Neuron (in vitro differentiated cells): Measurements from ENCODE around the gene GPRIN1.

Source experiments
- H2AFZ ChIP-seq: one replicate; pipeline ENCODE4 v1.6.1; 2013; ENCODE audit warnings: low read depth, mild to moderate bottlenecking, inconsistent platforms, low read length, moderate library complexity
- H3K27me3 ChIP-seq: one replicate; pipeline ENCODE4 v1.6.1; 2013; ENCODE audit warnings: low read length; ENCODE audit not compliant: insufficient read depth
- H3K36me3 ChIP-seq: one replicate; pipeline ENCODE4 v1.6.1; 2013; ENCODE audit warnings: low read length; ENCODE audit not compliant: insufficient read depth
- H3K4me1 ChIP-seq: one replicate; pipeline ENCODE4 v1.6.1; 2013; ENCODE audit warnings: low read length; ENCODE audit not compliant: insufficient read depth
- H3K4me3 ChIP-seq: 2 replicates; pipeline ENCODE4 v1.5.1; 2013; ENCODE audit warnings: mild to moderate bottlenecking, low read length, moderate library complexity
- H3K9me3 ChIP-seq: one replicate; pipeline ENCODE4 v1.6.1; 2013; ENCODE audit warnings: low read length

Gene GPRIN1

DNA sequence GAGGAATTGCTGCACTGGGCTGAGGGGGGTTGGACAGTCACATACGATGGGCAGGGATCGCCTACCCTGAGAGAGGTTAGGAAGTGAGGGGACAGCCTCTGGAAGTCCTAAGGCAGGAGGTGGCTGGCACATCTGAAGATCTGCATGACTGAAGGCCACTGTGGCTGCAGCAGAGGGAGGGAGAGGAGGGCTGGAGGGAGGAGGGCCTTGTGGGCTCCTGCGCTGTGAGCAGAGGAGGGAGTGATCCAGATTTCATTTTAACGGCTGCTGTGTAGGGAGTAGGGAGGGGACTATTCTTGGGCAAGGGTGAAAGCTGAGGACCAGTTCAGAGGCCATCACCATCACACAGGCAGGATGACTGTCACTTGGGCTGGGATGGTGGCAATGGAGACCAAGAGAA is 27.6 kb upstream of the GPRIN1 start:
- Histone ChIP-seq H3K4me3 (no peak overlapping the region), H3K36me3 (no peaks in the 10 kb centered on the region), H2AFZ (no peak overlapping the region), H3K27me3 (peaks cover 62% of the 10 kb centered on the region), H3K9me3 (no peaks in the 10 kb centered on the region), H3K4me1 (no peaks in the 10 kb centered on the region)

DNA sequence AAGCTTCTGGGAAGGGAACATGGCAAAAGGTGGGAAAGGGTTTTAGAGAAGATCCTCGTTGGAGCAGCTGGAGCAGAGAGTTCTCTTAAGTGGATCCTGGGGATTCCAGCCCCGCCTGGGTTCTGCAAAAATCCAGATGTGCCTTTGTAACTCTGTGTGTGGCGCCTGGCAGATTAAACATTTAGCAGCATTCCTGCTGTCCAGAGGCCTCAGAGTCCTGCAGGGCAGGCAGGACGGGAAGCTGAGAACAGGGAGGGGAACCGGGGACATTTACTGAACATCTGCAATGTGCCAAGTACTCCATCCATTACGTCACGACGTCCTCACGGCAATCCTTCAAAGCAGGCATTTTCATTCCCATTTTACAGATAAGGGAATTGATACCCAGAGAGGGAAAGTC is 26.5 kb upstream of the GPRIN1 start:
- Histone ChIP-seq H3K4me1 (no peaks in the 10 kb centered on the region), H2AFZ (no peak overlapping the region), H3K36me3 (no peaks in the 10 kb centered on the region), H3K9me3 (no peaks in the 10 kb centered on the region), H3K27me3 (peaks cover 59% of the 10 kb centered on the region), H3K4me3 (no peak overlapping the region)

DNA sequence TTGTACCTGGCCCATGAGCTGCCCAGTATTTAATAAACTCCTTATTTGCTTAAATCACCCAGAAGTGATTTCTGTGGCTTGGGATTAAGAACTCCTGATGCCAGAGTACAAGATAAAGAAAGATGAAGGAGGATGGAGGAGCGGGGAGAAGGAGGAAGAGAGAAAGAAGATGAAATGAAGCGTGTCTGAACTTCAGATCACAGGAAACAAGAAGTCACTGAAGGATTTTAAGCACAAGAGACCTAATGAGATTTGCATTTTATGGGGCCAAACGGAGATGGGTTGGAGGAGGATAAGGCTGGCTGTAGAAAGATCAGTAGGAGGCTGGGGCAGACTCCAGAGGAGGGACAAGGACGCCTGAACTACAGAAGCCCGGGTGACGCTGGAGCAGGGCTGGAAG is 23.6 kb upstream of the GPRIN1 start:
- H2AFZ ChIP-seq = no peak overlapping the region
- peaks cover 69% of the 10 kb centered on the region for H3K27me3 ChIP-seq
- no peaks in the 10 kb centered on the region for H3K9me3 ChIP-seq
- peaks cover 15% of the 10 kb centered on the region for H3K4me1 ChIP-seq
- no peak overlapping the region for H3K4me3 ChIP-seq
- no peaks in the 10 kb centered on the region for H3K36me3 ChIP-seq

DNA sequence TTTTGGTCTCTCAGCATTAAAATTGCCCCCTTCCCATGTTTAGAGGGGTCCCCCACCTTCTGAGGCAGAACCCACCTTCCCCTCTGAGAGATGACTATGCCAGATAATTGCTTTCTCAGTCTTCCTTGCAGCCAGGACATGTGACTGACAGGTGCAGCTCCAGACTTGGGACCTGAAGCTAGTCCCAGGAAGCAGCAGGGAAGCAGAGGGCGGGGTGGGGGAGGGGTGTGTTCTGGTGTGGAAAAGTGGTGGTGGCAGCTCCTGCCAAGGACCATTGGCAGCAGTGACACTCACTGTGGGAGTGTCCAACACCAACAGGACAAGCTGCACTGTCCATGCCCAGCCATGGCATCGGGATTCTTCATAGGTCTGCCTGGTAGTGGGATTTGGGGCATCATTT is 22.8 kb upstream of the GPRIN1 start:
- Histone ChIP-seq H3K36me3 (no peaks in the 10 kb centered on the region), H3K4me1 (peaks cover 15% of the 10 kb centered on the region), H2AFZ (no peak overlapping the region), H3K4me3 (no peak overlapping the region), H3K9me3 (no peaks in the 10 kb centered on the region), H3K27me3 (peaks cover 69% of the 10 kb centered on the region)

DNA sequence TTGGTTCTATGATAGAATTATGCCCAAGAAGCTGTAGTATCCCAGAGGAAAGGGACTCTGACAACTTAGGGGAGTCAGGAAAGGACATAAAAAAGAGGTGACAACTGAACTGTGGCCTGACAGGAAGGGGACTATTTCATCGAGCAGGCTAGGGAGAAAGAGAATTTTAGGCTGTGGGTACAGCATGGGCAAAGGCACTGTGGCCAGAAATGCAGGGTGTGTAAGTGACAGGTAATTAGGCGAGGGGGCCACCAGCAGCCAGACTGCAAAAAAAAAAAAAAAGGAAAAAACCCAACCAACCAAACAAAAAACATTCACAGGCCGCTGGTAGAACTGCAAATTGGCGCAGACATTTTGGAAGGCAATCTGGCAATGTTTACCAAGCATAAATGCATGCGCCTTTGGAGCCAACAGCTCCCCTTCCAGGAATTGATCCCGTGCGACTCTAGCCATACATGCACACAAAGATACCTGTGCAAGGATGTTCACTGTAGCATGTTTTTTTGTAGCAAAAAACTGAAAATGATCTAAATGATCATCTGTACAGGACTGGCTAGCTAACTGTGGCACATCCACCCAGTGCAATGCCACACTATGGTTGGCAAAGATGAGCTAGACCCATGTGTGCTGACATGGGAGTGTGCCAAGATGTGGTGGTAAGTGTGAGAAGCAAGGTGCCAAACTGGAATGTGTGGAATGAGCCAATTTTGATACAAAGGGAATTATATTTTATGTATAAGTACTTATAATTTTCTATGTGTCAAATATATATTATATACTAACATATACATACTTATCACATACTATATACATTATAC is 21.6 kb upstream of the GPRIN1 start:
- no peak overlapping the region for H3K4me3 ChIP-seq
- no peak overlapping the region for H2AFZ ChIP-seq
- peaks cover 74% of the 10 kb centered on the region for H3K27me3 ChIP-seq
- no peaks in the 10 kb centered on the region for H3K36me3 ChIP-seq
- no peaks in the 10 kb centered on the region for H3K9me3 ChIP-seq
- H3K4me1 ChIP-seq = peaks cover 15% of the 10 kb centered on the region

DNA sequence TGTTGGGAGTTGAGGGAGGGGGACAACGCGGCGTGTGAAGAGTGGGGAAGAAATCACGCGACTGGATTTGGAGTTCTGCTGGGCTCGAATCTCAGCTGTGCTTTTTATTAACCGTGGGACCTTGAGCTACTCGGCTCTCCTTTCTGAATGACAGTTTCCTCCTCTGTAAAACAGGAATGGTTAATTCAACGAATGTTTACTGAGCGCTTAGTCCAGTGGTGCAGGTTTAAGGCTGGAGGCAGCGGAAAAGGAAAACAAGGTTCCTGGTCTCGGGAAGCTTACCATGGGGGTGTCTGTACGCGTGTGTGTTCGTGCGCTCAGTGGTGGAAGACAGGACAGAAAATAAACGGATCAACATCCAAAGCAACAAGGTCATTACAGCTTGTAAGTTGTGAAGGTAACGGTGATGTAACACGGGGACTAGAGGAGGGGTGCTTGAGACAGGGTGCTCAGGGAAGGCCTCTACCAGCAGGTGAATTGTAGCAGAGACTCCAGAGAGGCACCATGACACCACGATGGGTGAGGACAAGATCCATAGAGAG is 20.8 kb upstream of the GPRIN1 start:
- Histone ChIP-seq H3K4me1 (peaks cover 18% of the 10 kb centered on the region), H3K9me3 (no peaks in the 10 kb centered on the region), H3K27me3 (peaks cover 78% of the 10 kb centered on the region), H2AFZ (peak overlapping the region; percentile 41), H3K4me3 (peak overlapping the region; percentile 31), H3K36me3 (no peaks in the 10 kb centered on the region)

DNA sequence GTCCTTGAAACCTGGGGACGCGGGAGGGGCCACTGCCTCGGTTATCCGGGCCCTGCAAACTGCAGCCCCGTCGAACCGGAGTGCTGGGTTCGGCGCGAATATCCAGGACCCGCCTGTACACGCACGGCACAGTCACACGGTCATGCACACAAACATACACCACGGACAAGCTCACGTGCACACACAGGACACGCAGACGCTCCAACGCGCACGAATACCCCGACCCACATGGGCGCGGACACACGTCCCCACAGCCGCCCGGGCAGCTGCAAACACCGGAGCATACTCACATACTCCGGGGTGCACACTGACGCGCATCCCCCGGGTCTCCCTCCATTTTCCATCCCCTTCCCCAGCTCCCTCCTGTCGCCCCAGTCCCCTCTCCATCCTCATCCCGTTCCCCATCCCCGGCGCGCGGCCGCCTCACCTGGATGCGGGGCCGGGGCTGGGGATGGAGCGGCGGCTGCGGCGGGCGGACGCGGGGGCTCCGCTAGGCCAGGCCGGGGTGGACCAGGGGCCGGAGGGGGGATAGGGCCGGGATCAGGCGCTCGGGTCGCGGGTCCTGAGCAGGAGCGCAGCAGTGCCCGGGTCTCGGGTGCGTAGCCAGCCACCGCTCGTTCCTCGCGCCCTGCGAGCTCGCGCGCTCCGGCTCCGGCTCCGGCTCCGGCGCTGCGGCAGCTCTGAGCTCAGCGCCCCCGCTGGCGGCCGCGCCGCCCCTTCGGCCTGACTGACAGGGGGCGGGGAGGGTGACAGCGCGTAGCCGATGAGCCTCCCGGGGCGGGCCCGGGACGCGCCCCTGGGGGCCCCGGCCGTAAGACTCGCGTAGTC is 20.1 kb upstream of the GPRIN1 start, which contains the start of the genes EIF4E1B and SNCB:
Gene EIF4E1B (plus strand): TSS at position 823 of the 828 bp plus-strand sequence. CDS start 12,113 bp downstream, outside the sequence.
Gene SNCB (minus strand): TSS at position 682 of the 828 bp plus-strand sequence. CDS start 880 bp downstream, outside the sequence.
- peaks cover 81% of the 10 kb centered on the region for H3K27me3 ChIP-seq
- H3K4me1 ChIP-seq = peaks cover 19% of the 10 kb centered on the region
- peak within 1 kb of the TSS; percentile 41 for H2AFZ ChIP-seq
- H3K9me3 ChIP-seq = no peaks in the 10 kb centered on the region
- no peaks in the 10 kb centered on the region for H3K36me3 ChIP-seq
- peak within 1 kb of the TSS; percentile 31 for H3K4me3 ChIP-seq

DNA sequence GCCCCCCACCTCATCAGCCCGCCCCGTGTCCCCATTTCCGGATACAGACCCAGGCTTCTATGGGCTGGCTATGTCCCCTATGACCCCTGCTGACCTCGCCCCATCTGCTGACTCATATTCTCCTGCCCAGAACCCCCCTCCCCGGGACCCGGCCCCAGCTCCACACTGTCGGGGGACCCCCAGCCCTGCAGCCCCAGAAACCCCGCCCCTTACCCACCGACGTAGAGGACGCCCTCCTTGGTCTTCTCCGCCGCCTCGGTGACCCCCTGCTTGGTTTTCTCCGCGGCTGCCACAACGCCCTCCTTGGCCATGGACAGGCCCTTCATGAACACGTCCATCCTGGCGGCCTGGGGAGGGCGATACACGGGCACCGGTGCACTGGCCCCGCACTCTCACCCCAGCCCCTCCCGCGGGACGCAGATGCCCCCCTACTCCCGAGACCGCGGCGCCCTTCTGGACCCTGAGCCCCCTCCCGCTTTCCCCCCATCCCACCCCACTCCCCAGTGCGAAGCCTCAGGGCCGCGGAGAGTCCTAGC is 19.4 kb upstream of the GPRIN1 start:
- Histone ChIP-seq H3K4me3 (no peak overlapping the region), H2AFZ (no peak overlapping the region), H3K27me3 (peaks cover 83% of the 10 kb centered on the region), H3K36me3 (no peaks in the 10 kb centered on the region), H3K9me3 (no peaks in the 10 kb centered on the region), H3K4me1 (peaks cover 19% of the 10 kb centered on the region)

DNA sequence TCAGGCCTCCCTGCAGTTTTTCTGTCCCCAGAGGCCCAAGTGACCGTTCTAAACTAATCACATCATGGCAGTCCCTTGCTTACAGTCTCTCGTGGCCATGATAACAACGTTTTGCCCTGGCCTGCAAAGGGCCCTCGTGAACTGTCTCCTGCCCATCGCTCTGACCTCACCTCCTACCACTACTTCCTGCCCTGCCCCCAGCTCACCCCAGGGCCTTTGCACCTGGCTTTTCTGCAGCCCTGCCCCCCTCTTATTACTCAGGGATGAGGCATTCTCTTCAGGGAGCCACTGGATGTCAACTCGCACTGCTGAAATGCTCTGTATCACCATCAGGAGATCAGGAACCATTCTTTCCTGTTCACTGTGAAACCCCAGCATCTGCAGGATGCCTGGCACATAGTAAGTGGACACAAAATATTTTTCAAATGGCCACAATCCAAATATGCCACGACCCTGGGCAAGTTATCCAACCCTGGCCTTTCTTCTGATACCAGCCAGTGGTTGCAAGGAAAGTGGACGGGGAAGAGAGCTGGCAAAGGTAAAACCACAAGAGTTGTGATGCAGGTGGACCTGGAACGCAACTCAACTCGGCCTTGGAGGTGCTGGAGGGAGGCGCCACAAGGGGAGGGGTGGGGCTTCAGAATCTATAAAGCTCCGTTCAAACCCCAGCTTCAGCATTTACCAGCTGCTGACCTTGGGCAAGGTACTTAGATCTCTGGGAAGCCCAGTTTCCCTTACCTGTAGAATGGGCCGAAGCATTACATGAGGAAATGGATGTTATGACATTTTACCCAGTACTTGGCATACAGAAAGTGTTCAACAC is 18.7 kb upstream of the GPRIN1 start:
- no peaks in the 10 kb centered on the region for H3K9me3 ChIP-seq
- H3K4me3 ChIP-seq = no peak overlapping the region
- peaks cover 19% of the 10 kb centered on the region for H3K4me1 ChIP-seq
- H2AFZ ChIP-seq = no peak overlapping the region
- H3K36me3 ChIP-seq = no peaks in the 10 kb centered on the region
- H3K27me3 ChIP-seq = peaks cover 85% of the 10 kb centered on the region

DNA sequence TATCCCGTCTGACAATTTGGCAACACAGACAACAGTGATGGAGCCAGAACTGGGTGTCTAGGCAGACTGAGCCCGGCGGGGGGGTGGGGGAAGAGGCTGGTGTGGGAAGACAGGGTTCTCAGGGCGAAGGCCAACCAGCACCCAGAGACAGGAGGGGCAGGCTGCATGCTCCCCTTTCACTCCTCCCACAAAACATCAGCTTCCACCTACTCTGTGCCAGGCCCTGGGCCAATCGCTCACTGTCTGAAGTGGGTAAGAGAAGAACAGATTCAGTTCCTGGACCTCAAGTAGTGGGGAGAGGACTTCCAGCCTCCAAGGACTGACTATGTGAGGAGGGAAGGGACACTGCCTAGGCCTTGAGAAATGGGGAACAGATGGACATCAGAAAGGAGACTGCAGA is 17.6 kb upstream of the GPRIN1 start:
- Histone ChIP-seq H3K9me3 (no peaks in the 10 kb centered on the region), H3K27me3 (peaks cover 83% of the 10 kb centered on the region), H3K36me3 (no peaks in the 10 kb centered on the region), H2AFZ (no peak overlapping the region), H3K4me1 (peaks cover 19% of the 10 kb centered on the region), H3K4me3 (no peak overlapping the region)

DNA sequence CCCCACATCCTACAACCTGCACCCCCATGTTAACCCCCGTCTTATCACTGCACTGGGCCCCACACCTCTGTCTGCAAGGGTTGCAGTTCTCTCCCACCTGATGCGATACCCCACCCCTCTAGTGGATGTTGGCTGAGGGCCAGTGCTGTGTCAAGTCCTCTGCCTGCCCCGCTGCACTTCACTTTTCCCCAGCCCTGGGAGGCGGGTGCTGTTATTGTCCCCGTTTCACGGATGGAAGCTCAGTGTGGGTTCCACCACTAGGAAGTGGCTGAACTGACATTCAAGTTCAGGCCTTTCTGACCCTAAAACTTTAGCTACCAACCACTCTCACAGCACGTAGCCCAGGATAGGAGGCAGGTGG is 16.9 kb upstream of the GPRIN1 start:
- no peak overlapping the region for H2AFZ ChIP-seq

More for the DNA sequence above, 16.9 kb upstream of the GPRIN1 start:
- Histone ChIP-seq H3K4me1 (peaks cover 19% of the 10 kb centered on the region), H3K9me3 (no peaks in the 10 kb centered on the region), H3K4me3 (no peak overlapping the region), H3K36me3 (no peaks in the 10 kb centered on the region), H3K27me3 (peaks cover 84% of the 10 kb centered on the region)
